MM.1S (cell line): ENCODE data around the gene LHFPL2.

Source experiments
- DNase-seq: peaks from one replicate; pipeline ENCODE4 v3.0.0-alpha.2; 2015
- H2AFZ ChIP-seq: fragments of 300-600 bp; sonication (generic); 2 replicates; pipeline ENCODE4 v1.6.0; 2016; ENCODE audit warnings: antibody characterized with exemption, low read length
- H3F3A ChIP-seq: fragments of 300-600 bp; sonication (generic); 2 replicates; pipeline ENCODE4 v1.6.1; 2016; ENCODE audit warnings: mild to moderate bottlenecking, antibody characterized with exemption, low read length, moderate library complexity, mixed read lengths; ENCODE audit not compliant: insufficient read depth
- H3K27ac ChIP-seq: fragments of 300-600 bp; sonication (generic); 2 replicates; pipeline ENCODE4 v1.5.1; 2016; ENCODE audit warnings: mild to moderate bottlenecking, low read length
- H3K27me3 ChIP-seq: fragments of 300-600 bp; sonication (generic); replicated peaks from 2 replicates; pipeline ENCODE4 v1.6.0; 2016; ENCODE audit warnings: low read length; ENCODE audit not compliant: insufficient read depth
- H3K36me3 ChIP-seq: fragments of 300-600 bp; sonication (generic); replicated peaks from 2 replicates; pipeline ENCODE4 v1.6.1; 2016; ENCODE audit warnings: mild to moderate bottlenecking, low read length, mixed read lengths; ENCODE audit not compliant: insufficient read depth
- H3K4me1 ChIP-seq: fragments of 300-600 bp; sonication (generic); 2 replicates; pipeline ENCODE4 v1.6.1; 2016; ENCODE audit warnings: low read length, mixed read lengths
- H3K4me2 ChIP-seq: fragments of 300-600 bp; sonication (generic); 2 replicates; pipeline ENCODE4 v1.6.0; 2016; ENCODE audit warnings: low read depth, low read length
- H3K4me3 ChIP-seq: fragments of 300-600 bp; sonication (generic); 2 replicates; pipeline ENCODE4 v1.5.1; 2016; ENCODE audit warnings: low read length, mixed read lengths
- H3K79me2 ChIP-seq: fragments of 300-600 bp; sonication (generic); 2 replicates; pipeline ENCODE4 v1.6.1; 2016; ENCODE audit warnings: mixed run types, low read length, mixed read lengths
- H3K9ac ChIP-seq: fragments of 300-600 bp; sonication (generic); 2 replicates; pipeline ENCODE4 v1.6.1; 2016; ENCODE audit warnings: low read length, mixed read lengths
- H3K9me2 ChIP-seq: fragments of 300-600 bp; sonication (generic); replicated peaks from 2 replicates; pipeline ENCODE4 v1.6.1; 2016; ENCODE audit warnings: mild to moderate bottlenecking, low read length, mixed read lengths; ENCODE audit not compliant: insufficient read depth
- H3K9me3 ChIP-seq: fragments of 300-600 bp; sonication (generic); replicated peaks from 2 replicates; pipeline ENCODE4 v1.6.1; 2016; ENCODE audit warnings: mild to moderate bottlenecking, low read length, mixed read lengths; ENCODE audit not compliant: insufficient read depth
- H4K20me1 ChIP-seq: fragments of 300-600 bp; sonication (generic); 2 replicates; pipeline ENCODE4 v1.6.1; 2016; ENCODE audit warnings: mild to moderate bottlenecking, low read length, moderate library complexity, mixed read lengths; ENCODE audit not compliant: insufficient read depth
- CTCF ChIP-seq: fragments of 300-600 bp; sonication (generic); IDR thresholded peaks from 2 replicates; pipeline ENCODE4 v1.5.1; 2016; ENCODE audit warnings: antibody characterized with exemption, low read length, mixed read lengths
- EZH2 ChIP-seq: fragments of 300-600 bp; sonication (generic); optimal IDR thresholded peaks from 2 replicates; pipeline ENCODE3; 2017; ENCODE audit warnings: low read depth, mild to moderate bottlenecking, antibody characterized with exemption, low read length, mixed read lengths
- EZH2phosphoT487 ChIP-seq: fragments of 300-600 bp; sonication (generic); IDR thresholded peaks from 2 replicates; pipeline ENCODE4 v1.6.1; 2018; ENCODE audit warnings: antibody characterized with exemption, low read length

Gene LHFPL2

GRCh38 chr5:78665534-78665933 lies 17.0 kb upstream of the LHFPL2 start:
- Histone ChIP-seq H3K4me1 (peaks cover 13% of the 10 kb centered on the region), H3K27ac (no peak overlapping the region), H4K20me1 (no peaks in the 10 kb centered on the region), H3F3A (no peaks in the 10 kb centered on the region), H3K27me3 (no peaks in the 10 kb centered on the region), H2AFZ (no peak overlapping the region), H3K9me3 (no peaks in the 10 kb centered on the region), H3K4me3 (no peak overlapping the region), H3K79me2 (no peaks in the 10 kb centered on the region), H3K4me2 (no peak overlapping the region), H3K9me2 (no peaks in the 10 kb centered on the region), H3K9ac (no peak overlapping the region), H3K36me3 (no peaks in the 10 kb centered on the region)
- no peak for DNase-seq
- no peak for TF ChIP-seq EZH2
- TF ChIP-seq CTCF, result no peak
- no peak for TF ChIP-seq EZH2phosphoT487

- H3K9me2 ChIP-seq, result no peaks in the 10 kb centered on the region
- H3K4me2 ChIP-seq, result no peak overlapping the region
- no peaks in the 10 kb centered on the region for H3K79me2 ChIP-seq
- no peak for TF ChIP-seq CTCF
- TF ChIP-seq EZH2, result no peak
- TF ChIP-seq EZH2phosphoT487, result no peak
- H3K27ac ChIP-seq, result peak overlapping the region; percentile 20; the same call in 1 of the 2 replicates
- H4K20me1 ChIP-seq, result no peaks in the 10 kb centered on the region
- H3K4me3 ChIP-seq, result no peak overlapping the region
- no peaks in the 10 kb centered on the region for H3F3A ChIP-seq
- no peak overlapping the region for H2AFZ ChIP-seq
- no peaks in the 10 kb centered on the region for H3K9me3 ChIP-seq
- H3K36me3 ChIP-seq, result no peaks in the 10 kb centered on the region
- DNase-seq, result no peak
- H3K9ac ChIP-seq, result no peak overlapping the region
- no peaks in the 10 kb centered on the region for H3K27me3 ChIP-seq
- H3K4me1 ChIP-seq, result peaks cover 20% of the 10 kb centered on the region
These were observed 13.8 kb upstream of the LHFPL2 start for GRCh38 chr5:78662323-78662722.

GRCh38 chr5:78661691-78662090 lies 13.1 kb upstream of the LHFPL2 start:
- no peaks in the 10 kb centered on the region for H3K79me2 ChIP-seq
- H3K4me2 ChIP-seq, result no peak overlapping the region
- H3K36me3 ChIP-seq, result no peaks in the 10 kb centered on the region
- no peak overlapping the region for H2AFZ ChIP-seq
- no peaks in the 10 kb centered on the region for H3K9me2 ChIP-seq
- no peaks in the 10 kb centered on the region for H3F3A ChIP-seq
- no peak overlapping the region for H3K9ac ChIP-seq
- peak overlapping the region; percentile 20; the same call in 1 of the 2 replicates for H3K27ac ChIP-seq
- no peaks in the 10 kb centered on the region for H4K20me1 ChIP-seq
- no peak overlapping the region for H3K4me3 ChIP-seq
- peak; percentile 65 for DNase-seq
- TF ChIP-seq EZH2phosphoT487 (no peak), CTCF (no peak), EZH2 (no peak)
- H3K27me3 ChIP-seq, result no peaks in the 10 kb centered on the region
- no peaks in the 10 kb centered on the region for H3K9me3 ChIP-seq
- peaks cover 20% of the 10 kb centered on the region for H3K4me1 ChIP-seq
